Neural progenitor cell (in vitro differentiated cells): ENCODE measurements around the gene JMJD8. TPM values are rescaled to one million over a fixed set of nuclear protein-coding genes. Genes with fewer than 3 reads are reported as not detected.
"Not testable (repeated sequence)": the region's sequence is repeated elsewhere in the genome, so short reads cannot be mapped to it uniquely, and the experiment has no call there.

Source experiments
- DNase-seq: peaks from one replicate; pipeline ENCODE4 v3.0.0-alpha.2; 2016; ENCODE audit warnings: low spot score
- H2AFZ ChIP-seq: fragments of 200-600 bp; sonication (generic); replicated peaks from 2 replicates; pipeline ENCODE4 v1.6.1; 2016; ENCODE audit warnings: antibody characterized with exemption
- H3F3A ChIP-seq: fragments of 200-600 bp; sonication (generic); 2 replicates; pipeline ENCODE4 v1.6.1; 2016; ENCODE audit warnings: antibody characterized with exemption, low read depth
- H3K27ac ChIP-seq: fragments of 200-600 bp; sonication (generic); 2 replicates; pipeline ENCODE4 v1.5.1; 2016; ENCODE audit warnings: mild to moderate bottlenecking
- H3K27me3 ChIP-seq: fragments of 200-600 bp; sonication (generic); 2 replicates; pipeline ENCODE4 v1.6.1; 2016; ENCODE audit warnings: mild to moderate bottlenecking, moderate library complexity
- H3K36me3 ChIP-seq: fragments of 200-600 bp; sonication (generic); 2 replicates; pipeline ENCODE4 v1.5.1; 2016
- H3K4me1 ChIP-seq: fragments of 200-600 bp; sonication (generic); 2 replicates; pipeline ENCODE4 v1.6.1; 2016; ENCODE audit warnings: mixed run types
- H3K4me2 ChIP-seq: fragments of 200-600 bp; sonication (generic); 2 replicates; pipeline ENCODE4 v1.6.1; 2016
- H3K4me3 ChIP-seq: fragments of 200-600 bp; sonication (generic); 2 replicates; pipeline ENCODE4 v1.5.1; 2016
- H3K79me2 ChIP-seq: fragments of 200-600 bp; sonication (generic); 2 replicates; pipeline ENCODE4 v1.6.1; 2016; ENCODE audit warnings: low read depth
- H3K9ac ChIP-seq: fragments of 200-600 bp; sonication (generic); 2 replicates; pipeline ENCODE4 v1.6.1; 2016
- H3K9me3 ChIP-seq: fragments of 200-600 bp; sonication (generic); 2 replicates; pipeline ENCODE4 v1.5.1; 2016; ENCODE audit warnings: low read depth
- H4K20me1 ChIP-seq: fragments of 200-600 bp; sonication (generic); 2 replicates; pipeline ENCODE4 v1.6.1; 2016; ENCODE audit warnings: low read depth
- H3K27ac Mint-ChIP-seq: 3 replicates; pipeline ENCODE4 v1.8.0; 2021; ENCODE audit warnings: mixed read lengths
- H3K27me3 Mint-ChIP-seq: 2 replicates; pipeline ENCODE4 v1.8.0; 2022; ENCODE audit warnings: low read depth, mild to moderate bottlenecking, inconsistent platforms, moderate library complexity, mixed read lengths; ENCODE audit not compliant: insufficient read depth
- H3K36me3 Mint-ChIP-seq: 3 replicates; pipeline ENCODE4 v1.8.0; 2021; ENCODE audit warnings: mixed read lengths
- H3K4me1 Mint-ChIP-seq: 3 replicates; pipeline ENCODE4 v1.8.0; 2021; ENCODE audit warnings: mixed read lengths
- H3K4me3 Mint-ChIP-seq: 3 replicates; pipeline ENCODE4 v1.8.0; 2021; ENCODE audit warnings: mild to moderate bottlenecking, moderate library complexity, mixed read lengths
- H3K9me3 Mint-ChIP-seq: 3 replicates; pipeline ENCODE4 v1.8.0; 2020; ENCODE audit warnings: mixed read lengths
- CTCF ChIP-seq: fragments of 200-600 bp; sonication (generic); IDR thresholded peaks from 2 replicates; pipeline ENCODE4 v1.5.1; 2017; ENCODE audit warnings: antibody characterized with exemption, mild to moderate bottlenecking
- EZH2 ChIP-seq: fragments of 200-600 bp; sonication (generic); IDR thresholded peaks from 2 replicates; pipeline ENCODE4 v1.6.1; 2017; ENCODE audit warnings: antibody characterized with exemption, mild to moderate bottlenecking, moderate library complexity
- EZH2phosphoT487 ChIP-seq: fragments of 200-600 bp; sonication (generic); IDR thresholded peaks from 2 replicates; pipeline ENCODE4 v1.6.1; 2017; ENCODE audit warnings: antibody characterized with exemption
- total RNA-seq: library from RNA; depleted of rRNA; stranded (reverse); fragments of >200 nt; gene quantifications from 2 replicates; pipeline ENCODE4 v1.2.3, GENCODE V29; 2015; ENCODE audit warnings: low replicate concordance

JMJD8 gene
- total RNA-seq, 1 donor from 2014 or later: 32.1 TPM

DNA sequence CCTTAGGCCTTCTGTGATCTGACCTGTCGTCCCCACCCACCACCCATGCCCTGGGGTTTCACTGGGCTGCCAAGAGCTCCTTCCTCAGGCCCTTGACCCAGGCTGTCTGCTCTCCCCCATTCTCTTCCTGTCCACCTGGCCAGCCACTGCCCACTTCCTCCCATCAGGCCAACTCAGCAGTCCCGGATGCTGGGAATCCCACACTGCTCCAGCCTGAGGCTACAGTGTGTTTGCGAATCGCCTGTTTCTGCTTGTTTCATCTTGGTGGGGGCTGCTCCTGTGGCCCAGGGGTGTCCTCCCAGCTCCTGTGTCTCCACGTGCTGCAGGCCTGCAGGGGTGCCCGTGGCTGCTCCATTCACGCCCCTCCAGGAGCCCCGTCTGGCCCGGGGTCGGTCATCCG, 29.9 kb upstream of the JMJD8 start:
- Histone ChIP-seq H3F3A (peaks cover 34% of the 10 kb centered on the region), H3K27me3 (peaks cover 56% of the 10 kb centered on the region), H3K4me1 (peaks cover 37% of the 10 kb centered on the region), H2AFZ (no peak overlapping the region), H3K4me3 (no peak overlapping the region), H3K9me3 (no peaks in the 10 kb centered on the region), H3K9ac (no peak overlapping the region), H4K20me1 (peaks cover 41% of the 10 kb centered on the region), H3K27ac (no peak overlapping the region), H3K4me2 (peak overlapping the region; percentile 73), H3K79me2 (no peaks in the 10 kb centered on the region), H3K36me3 (no peaks in the 10 kb centered on the region)
- no peak for DNase-seq
- Mint-ChIP-seq H3K4me3 (peak overlapping the region; percentile 77), H3K27ac (no peak overlapping the region), H3K27me3 (peaks cover 10% of the 10 kb centered on the region), H3K4me1 (peaks cover 52% of the 10 kb centered on the region), H3K36me3 (peaks cover 2% of the 10 kb centered on the region), H3K9me3 (no peaks in the 10 kb centered on the region)
- TF ChIP-seq EZH2phosphoT487 (no peak), CTCF (no peak), EZH2 (no peak)

DNA sequence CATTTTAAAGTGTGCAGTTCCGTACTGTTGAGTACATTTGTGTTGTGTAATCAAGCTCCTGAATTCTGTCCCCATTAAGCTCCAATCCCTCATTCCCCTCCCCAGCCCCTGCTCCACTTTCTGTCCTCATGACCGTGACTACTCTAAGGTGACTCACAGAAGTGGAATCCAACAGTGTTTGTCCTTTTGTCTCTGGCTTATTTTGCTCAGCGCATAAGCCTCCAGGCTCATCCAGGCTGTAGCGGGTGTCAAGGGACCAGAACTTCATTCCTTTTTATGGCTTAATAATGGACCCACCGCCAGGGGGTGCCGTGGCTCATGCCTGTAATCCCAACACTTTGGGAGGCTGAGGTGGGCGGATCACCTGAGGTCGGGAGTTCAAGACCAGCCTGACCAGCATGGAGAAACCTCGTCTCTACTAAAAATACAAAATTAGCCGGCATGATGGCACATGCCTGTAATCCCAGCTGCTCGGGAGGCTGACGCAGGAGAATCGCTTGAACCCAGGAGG, 28.7 kb upstream of the JMJD8 start:
- Histone ChIP-seq H3F3A (peaks cover 34% of the 10 kb centered on the region), H3K27me3 (peaks cover 68% of the 10 kb centered on the region), H3K4me1 (peaks cover 31% of the 10 kb centered on the region), H4K20me1 (peaks cover 30% of the 10 kb centered on the region)
- H3K36me3 Mint-ChIP-seq, H3K9me3 Mint-ChIP-seq, H3K36me3 ChIP-seq, H3K4me2 ChIP-seq, H3K9ac ChIP-seq, H3K4me3 ChIP-seq, H3K9me3 ChIP-seq, H3K27ac ChIP-seq, H3K79me2 ChIP-seq, H2AFZ ChIP-seq: not testable (repeated sequence)
- peak overlapping the region; percentile 28 for H3K27ac Mint-ChIP-seq
- peak; percentile 61 for TF ChIP-seq CTCF
- peak overlapping the region; percentile 17 for H3K4me3 Mint-ChIP-seq
- DNase-seq: peak; percentile 75
- H3K27me3 Mint-ChIP-seq: peaks cover 19% of the 10 kb centered on the region
- peaks cover 48% of the 10 kb centered on the region for H3K4me1 Mint-ChIP-seq

DNA sequence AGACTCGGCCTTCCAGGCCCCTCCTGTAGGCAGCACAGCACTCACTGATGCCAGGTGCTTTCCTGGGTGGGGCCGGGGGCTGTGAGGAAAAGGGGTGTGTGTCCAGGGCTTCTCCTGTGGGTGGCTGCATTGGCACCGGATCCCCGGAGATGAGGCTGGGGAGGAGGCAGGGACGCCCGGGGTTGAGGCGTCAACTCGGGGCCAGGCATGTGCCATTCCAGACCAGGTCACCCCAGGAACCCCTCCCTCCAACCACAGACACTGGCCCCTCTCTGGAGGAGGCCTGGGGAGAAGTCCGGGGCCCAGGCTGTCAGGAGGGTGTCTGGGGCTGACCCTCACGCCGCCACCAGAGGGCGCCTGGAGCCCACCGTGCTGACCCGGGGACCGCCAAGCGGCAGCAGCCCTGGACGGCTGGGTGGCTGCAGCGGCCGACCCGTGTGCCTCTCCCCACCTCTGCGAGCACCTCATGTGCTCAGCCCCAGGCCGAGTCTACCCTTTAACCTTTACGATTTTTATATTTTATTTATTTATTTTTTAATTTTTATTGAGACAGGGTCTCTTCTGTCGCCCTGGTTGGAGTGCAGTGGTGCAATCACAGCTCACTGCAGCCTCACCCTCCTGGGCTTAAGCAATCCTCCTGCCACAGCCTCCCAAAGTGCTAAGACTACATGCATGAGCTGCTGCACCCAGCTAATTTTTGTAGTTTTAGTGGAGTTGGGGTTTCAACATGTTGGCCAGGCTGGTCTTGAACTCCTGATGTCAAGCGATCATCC, 27.6 kb upstream of the JMJD8 start:
- Mint-ChIP-seq H3K4me1 (peaks cover 46% of the 10 kb centered on the region), H3K9me3 (no peaks in the 10 kb centered on the region)
- no peak overlapping the region for H3K27ac ChIP-seq

More for the DNA sequence above, 27.6 kb upstream of the JMJD8 start:
- DNase-seq: peak; percentile 91
- peaks cover 79% of the 10 kb centered on the region for H3K27me3 ChIP-seq
- H2AFZ ChIP-seq: no peak overlapping the region
- no peak overlapping the region for H3K27ac Mint-ChIP-seq
- no peak overlapping the region for H3K4me2 ChIP-seq
- no peak overlapping the region for H3K9ac ChIP-seq
- peaks cover 20% of the 10 kb centered on the region for H3K4me1 ChIP-seq
- peaks cover 24% of the 10 kb centered on the region for H3K27me3 Mint-ChIP-seq
- H3K4me3 Mint-ChIP-seq: no peak overlapping the region
- no peaks in the 10 kb centered on the region for H3K9me3 ChIP-seq
- peaks cover 2% of the 10 kb centered on the region for H3K36me3 Mint-ChIP-seq
- H3K36me3 ChIP-seq: no peaks in the 10 kb centered on the region
- TF ChIP-seq EZH2 (no peak), CTCF (peak; percentile 82), EZH2phosphoT487 (no peak)
- H3K79me2 ChIP-seq: no peaks in the 10 kb centered on the region
- peaks cover 35% of the 10 kb centered on the region for H3F3A ChIP-seq
- peaks cover 24% of the 10 kb centered on the region for H4K20me1 ChIP-seq
- H3K4me3 ChIP-seq: no peak overlapping the region
